K562 (cell line): Measurements from ENCODE around the gene ZNF285.

Experiments used
- ARNT ChIP-seq, 2 experiments: fragments of 450-650 bp; IDR thresholded peaks; 2 replicates each; pipeline ENCODE4 v1.6.1; 2016; ENCODE audit warnings: mild to moderate bottlenecking in 1 of 2
- E2F4 ChIP-seq: sonication (generic); formaldehyde crosslinking; IDR thresholded peaks from 2 replicates; pipeline ENCODE4 v1.8.0; 2022; ENCODE audit warnings: mild to moderate bottlenecking, low read depth, missing genetic modification reagents
- MAX ChIP-seq: sonication (generic); formaldehyde crosslinking; IDR thresholded peaks from 2 replicates; pipeline ENCODE4 v1.9.0; 2022; ENCODE audit warnings: mild to moderate bottlenecking, missing genetic modification reagents
- PHF8 ChIP-seq: fragments of 200-600 bp; sonication (generic); IDR thresholded peaks from 2 replicates; pipeline ENCODE4 v1.6.1; 2012; ENCODE audit warnings: mixed run types, mild to moderate bottlenecking, inconsistent platforms, low read length, moderate library complexity, borderline replicate concordance
- YY1 ChIP-seq, 3 experiments: IDR thresholded peaks; 2 replicates each; pipeline ENCODE4 v1.6.1; 2011; ENCODE audit warnings: low read length in 2 of 3, mild to moderate bottlenecking in 2 of 3, moderate library complexity in 2 of 3, borderline replicate concordance in 1 of 3, control low read depth in 1 of 3, low read depth in 1 of 3; ENCODE audit not compliant: insufficient read depth in 3 of 3, insufficient replicate concordance in 2 of 3, control insufficient read depth in 1 of 3, insufficient read length in 1 of 3; ENCODE audit errors: extremely low read depth in 1 of 3
- ZNF696 ChIP-seq: fragments of 250-450 bp; sonication (Bioruptor Pico); conservative IDR thresholded peaks from 2 replicates; pipeline ENCODE4 v1.4.0; 2020; ENCODE audit warnings: mild to moderate bottlenecking, moderate library complexity
- TF ChIP-seq, protein P1 (sequence below), 2 experiments: fragments of 450-650 bp in 1 of 2; sonication (generic) in 1 of 2; formaldehyde crosslinking in 1 of 2; IDR thresholded peaks in 1 of 2; conservative IDR thresholded peaks in 1 of 2; 2 replicates each; pipeline versions ENCODE4 v1.6.1 to v1.8.1; 2016 to 2023; ENCODE audit warnings: mild to moderate bottlenecking in 2 of 2, moderate library complexity in 2 of 2, inconsistent platforms in 1 of 2, missing genetic modification reagents in 1 of 2
- TF ChIP-seq, protein P2 (sequence below): fragments of 250-450 bp; sonication (Bioruptor Pico); IDR thresholded peaks from 2 replicates; pipeline ENCODE4 v1.5.0; 2021; ENCODE audit warnings: mild to moderate bottlenecking, borderline replicate concordance

GRCh38 chr19:44438441-44438840 lies 37.0 kb upstream of the ZNF285 start:
- TF ChIP-seq, protein P1, sequence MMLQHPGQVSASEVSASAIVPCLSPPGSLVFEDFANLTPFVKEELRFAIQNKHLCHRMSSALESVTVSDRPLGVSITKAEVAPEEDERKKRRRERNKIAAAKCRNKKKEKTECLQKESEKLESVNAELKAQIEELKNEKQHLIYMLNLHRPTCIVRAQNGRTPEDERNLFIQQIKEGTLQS (IDR thresholded peaks at IDR 0.05), result no peak
- TF ChIP-seq, protein P1 (CRISPR knock-in tag; conservative IDR thresholded peaks at IDR 0.05), result no peak
- TF ChIP-seq MAX (CRISPR knock-in tag) (no peak), ARNT (IDR thresholded peaks at IDR 0.05) (no peak), PHF8 (no peak), ZNF696 (CRISPR knock-in tag) (no peak), YY1 (IDR thresholded peaks at IDR 0.05; ENCODE audit: borderline replicate concordance in 1 of 3, control insufficient read depth in 1 of 3, extremely low read depth in 1 of 3, insufficient read depth in 3 of 3, insufficient read length in 1 of 3, insufficient replicate concordance in 2 of 3, low read depth in 1 of 3, low read length in 2 of 3) (no peak), E2F4 (CRISPR knock-in tag) (no peak)
- TF ChIP-seq, protein P2, sequence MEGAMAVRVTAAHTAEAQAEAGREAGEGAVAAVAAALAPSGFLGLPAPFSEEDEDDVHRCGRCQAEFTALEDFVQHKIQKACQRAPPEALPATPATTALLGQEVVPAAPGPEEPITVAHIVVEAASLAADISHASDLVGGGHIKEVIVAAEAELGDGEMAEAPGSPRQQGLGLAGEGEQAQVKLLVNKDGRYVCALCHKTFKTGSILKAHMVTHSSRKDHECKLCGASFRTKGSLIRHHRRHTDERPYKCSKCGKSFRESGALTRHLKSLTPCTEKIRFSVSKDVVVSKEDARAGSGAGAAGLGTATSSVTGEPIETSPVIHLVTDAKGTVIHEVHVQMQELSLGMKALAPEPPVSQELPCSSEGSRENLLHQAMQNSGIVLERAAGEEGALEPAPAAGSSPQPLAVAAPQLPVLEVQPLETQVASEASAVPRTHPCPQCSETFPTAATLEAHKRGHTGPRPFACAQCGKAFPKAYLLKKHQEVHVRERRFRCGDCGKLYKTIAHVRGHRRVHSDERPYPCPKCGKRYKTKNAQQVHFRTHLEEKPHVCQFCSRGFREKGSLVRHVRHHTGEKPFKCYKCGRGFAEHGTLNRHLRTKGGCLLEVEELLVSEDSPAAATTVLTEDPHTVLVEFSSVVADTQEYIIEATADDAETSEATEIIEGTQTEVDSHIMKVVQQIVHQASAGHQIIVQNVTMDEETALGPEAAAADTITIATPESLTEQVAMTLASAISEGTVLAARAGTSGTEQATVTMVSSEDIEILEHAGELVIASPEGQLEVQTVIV, result no peak
